Urinary bladder (tissue), 4 donors: Measurements from ENCODE around the gene RAG2. TPM values are rescaled to one million over a fixed set of nuclear protein-coding genes. Genes with fewer than 3 reads are reported as not detected.

Experiments used
- DNase-seq: peaks from one replicate; pipeline ENCODE4 v3.0.0-alpha.2; 2015; ENCODE audit errors: extremely low spot score
- H3K27ac ChIP-seq: one replicate; pipeline ENCODE4 v1.5.1; 2013; ENCODE audit warnings: low read depth, mild to moderate bottlenecking, moderate library complexity
- H3K36me3 ChIP-seq: one replicate; pipeline ENCODE4 v1.6.1; 2013; ENCODE audit warnings: mild to moderate bottlenecking, moderate library complexity; ENCODE audit not compliant: insufficient read depth
- H3K4me1 ChIP-seq: one replicate; pipeline ENCODE4 v1.6.1; 2013; ENCODE audit warnings: mild to moderate bottlenecking, moderate library complexity; ENCODE audit not compliant: insufficient read depth
- H3K4me3 ChIP-seq: one replicate; pipeline ENCODE4 v1.5.1; 2013; ENCODE audit warnings: low read depth, low read length
- WGBS: extraction: QIAGEN DNeasy Blood & Tissue Kit; methylation state at CpG from one replicate; pipeline ENCODE4 v1.1.7; 2013; 5-methylcytosine and 5-hydroxymethylcytosine counted together
- polyA plus RNA-seq: library from polyadenylated mRNA; stranded (reverse); fragments of 200-250 nt; gene quantifications from one replicate; pipeline ENCODE4 v1.2.3, GENCODE V29; 2013
- total RNA-seq: library from RNA; depleted of rRNA; stranded (reverse); fragments of >200 nt; gene quantifications from one replicate; pipeline ENCODE4 v1.2.3, GENCODE V29; 2014
- donor health status: healthy with polysubstance abuse.
- donor health status: healthy.

Gene RAG2
- total and polyA plus RNA-seq, 2 donors, result 0.16 TPM; not detected in 1

GRCh38 chr11:36586543-36586942, 11.5 kb downstream of the RAG2 start:
- no peak overlapping the region for H3K4me3 ChIP-seq
- DNase-seq, result no peak
- H3K27ac ChIP-seq, result no peak overlapping the region
- H3K36me3 ChIP-seq, result no peaks in the 10 kb centered on the region
- H3K4me1 ChIP-seq, result no peaks in the 10 kb centered on the region

DNA sequence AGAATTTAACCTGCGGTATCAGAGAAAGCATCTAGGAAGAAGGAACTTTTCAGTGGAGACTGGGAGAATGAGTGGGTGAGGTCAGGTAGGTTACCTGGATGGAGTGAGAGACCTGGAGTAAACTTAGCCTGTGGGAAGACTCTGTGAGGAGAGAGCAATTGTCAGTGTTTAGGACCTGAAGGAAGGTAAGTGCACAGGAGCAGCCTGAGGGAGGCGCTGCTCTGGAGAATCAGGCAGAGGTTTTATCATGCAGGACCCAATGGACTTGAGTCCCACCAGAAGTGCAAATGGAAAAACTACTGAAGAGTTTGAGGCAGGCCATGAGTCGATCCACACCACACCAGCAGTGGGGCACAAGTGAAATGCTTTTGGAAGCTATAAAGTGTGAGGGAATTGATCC, 14.4 kb downstream of the RAG2 start:
- Histone ChIP-seq H3K4me3 (no peak overlapping the region), H3K36me3 (no peaks in the 10 kb centered on the region), H3K4me1 (no peaks in the 10 kb centered on the region), H3K27ac (no peak overlapping the region)
- WGBS, result 65% methylated on average over 3 of the region's 3 CpGs
- DNase-seq, result no peak

DNA sequence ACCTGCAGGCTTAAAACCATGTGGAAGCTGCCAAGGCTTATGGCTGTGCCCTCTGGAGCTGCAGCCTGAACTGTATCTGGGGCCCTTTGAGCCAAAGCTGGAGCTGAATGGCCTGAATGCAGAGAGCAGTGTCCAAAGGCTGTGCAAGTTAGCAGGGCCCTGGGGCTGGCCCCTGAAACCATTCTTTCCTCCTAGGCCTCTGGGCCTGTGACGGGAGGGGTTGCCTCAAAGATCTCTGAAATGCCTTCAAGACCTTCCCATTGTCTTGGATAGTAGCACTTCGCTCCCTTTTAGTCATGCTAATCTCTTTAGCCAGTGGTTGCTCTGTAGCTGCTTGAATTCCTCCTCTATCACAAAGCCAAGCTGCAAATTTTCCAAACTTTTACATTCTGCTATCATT, 16.5 kb downstream of the RAG2 start:
- no peak for DNase-seq
- H3K4me1 ChIP-seq, result no peaks in the 10 kb centered on the region
- H3K27ac ChIP-seq, result no peak overlapping the region
- no peaks in the 10 kb centered on the region for H3K36me3 ChIP-seq
- 88% methylated on average over 2 of the region's 2 CpGs for WGBS
- H3K4me3 ChIP-seq, result no peak overlapping the region

DNA sequence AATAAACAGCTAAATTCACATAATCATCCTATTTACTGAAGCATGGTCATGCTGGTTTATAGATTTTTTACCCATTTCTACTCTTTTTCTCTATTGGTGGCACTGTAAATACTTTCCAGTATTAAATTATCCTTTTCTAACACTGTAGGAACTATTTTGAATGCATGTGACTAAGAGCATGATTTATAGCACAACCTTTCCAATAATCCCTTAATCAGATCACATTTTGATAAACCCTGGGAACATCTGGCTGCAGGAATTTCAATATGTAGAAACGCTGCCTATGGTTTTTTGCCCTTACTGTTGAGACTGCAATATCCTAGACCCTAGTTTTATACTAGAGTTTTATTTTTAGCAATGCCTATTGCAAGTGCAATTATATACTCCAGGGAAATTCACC, 19.6 kb downstream of the RAG2 start:
- WGBS, result 34% methylated on average over 1 of the region's 1 CpG
- Histone ChIP-seq H3K4me3 (no peak overlapping the region), H3K27ac (no peak overlapping the region)

DNA sequence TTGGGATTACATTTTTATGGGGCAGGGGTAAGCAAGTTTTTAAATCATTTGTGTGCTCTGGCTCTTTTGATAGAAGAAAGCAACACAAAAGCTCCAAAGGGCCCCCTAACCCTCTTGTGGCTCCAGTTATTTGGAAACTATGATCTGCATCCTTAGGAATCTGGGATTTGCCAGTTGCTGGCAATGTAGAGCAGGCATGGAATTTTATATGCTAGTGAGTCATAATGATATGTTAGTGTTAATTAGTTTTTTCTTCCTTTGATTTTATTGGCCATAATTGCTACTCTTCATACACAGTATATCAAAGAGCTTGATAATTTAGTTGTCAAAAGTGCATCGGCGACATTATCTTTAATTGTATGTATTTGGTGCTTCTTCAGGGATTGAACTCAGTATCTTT, 20.2 kb downstream of the RAG2 start:
- Histone ChIP-seq H3K4me3 (no peak overlapping the region), H3K4me1 (no peaks in the 10 kb centered on the region), H3K36me3 (no peaks in the 10 kb centered on the region), H3K27ac (no peak overlapping the region)
- no peak for DNase-seq
- 56% methylated on average over 2 of the region's 2 CpGs for WGBS

More for the DNA sequence above, 19.6 kb downstream of the RAG2 start:
- no peak for DNase-seq
- no peaks in the 10 kb centered on the region for H3K4me1 ChIP-seq
- H3K36me3 ChIP-seq, result no peaks in the 10 kb centered on the region

GRCh38 chr11:36577373-36577772, 20.7 kb downstream of the RAG2 start:
- 42% methylated on average over 2 of the region's 2 CpGs for WGBS
- Histone ChIP-seq H3K27ac (no peak overlapping the region), H3K4me3 (no peak overlapping the region), H3K36me3 (no peaks in the 10 kb centered on the region), H3K4me1 (no peaks in the 10 kb centered on the region)
- DNase-seq, result no peak

DNA sequence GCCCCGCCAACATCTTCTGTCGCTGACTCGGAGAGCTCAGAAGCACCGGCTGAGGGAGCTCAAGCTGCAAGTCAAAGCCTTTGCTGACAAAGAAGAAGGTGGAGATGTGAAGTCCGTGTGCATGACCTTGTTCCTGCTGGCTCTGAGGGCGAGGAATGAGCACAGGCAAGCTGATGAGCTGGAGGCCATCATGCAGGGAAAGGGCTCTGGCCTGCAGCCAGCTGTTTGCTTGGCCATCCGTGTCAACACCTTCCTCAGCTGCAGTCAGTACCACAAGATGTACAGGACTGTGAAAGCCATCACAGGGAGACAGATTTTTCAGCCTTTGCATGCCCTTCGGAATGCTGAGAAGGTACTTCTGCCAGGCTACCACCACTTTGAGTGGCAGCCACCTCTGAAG, 23.6 kb downstream of the RAG2 start:
- Histone ChIP-seq H3K27ac (no peak overlapping the region), H3K4me3 (no peak overlapping the region), H3K36me3 (no peaks in the 10 kb centered on the region), H3K4me1 (no peaks in the 10 kb centered on the region)
- 88% methylated on average over 8 of the region's 8 CpGs for WGBS
- no peak for DNase-seq

GRCh38 chr11:36569095-36569494, 28.9 kb downstream of the RAG2 start:
- 79% methylated on average over 4 of the region's 4 CpGs for WGBS
- Histone ChIP-seq H3K36me3 (no peaks in the 10 kb centered on the region), H3K4me1 (no peaks in the 10 kb centered on the region), H3K27ac (no peak overlapping the region), H3K4me3 (no peak overlapping the region)
- no peak for DNase-seq

GRCh38 chr11:36567694-36568093, 30.3 kb downstream of the RAG2 start, which contains the start of gene RAG1:
Gene RAG1 (plus strand): TSS chr11:36568007. CDS start chr11:36573305, 5,298 bp downstream.
- Histone ChIP-seq H3K4me1 (no peaks in the 10 kb centered on the region), H3K27ac (no peak within 1 kb of the TSS), H3K36me3 (no peaks in the 10 kb centered on the region), H3K4me3 (no peak within 1 kb of the TSS)
- DNase-seq, result no peak
- 98% methylated on average over 1 of the region's 1 CpG for WGBS

- no peaks in the 10 kb centered on the region for H3K4me1 ChIP-seq
- WGBS, result 90% methylated on average over 4 of the region's 4 CpGs
- DNase-seq, result no peak
- no peaks in the 10 kb centered on the region for H3K36me3 ChIP-seq
- no peak overlapping the region for H3K27ac ChIP-seq
- no peak overlapping the region for H3K4me3 ChIP-seq
Observed at GRCh38 chr11:36566407-36567053, 31.5 kb downstream of the RAG2 start.

GRCh38 chr11:36565031-36565610, 32.9 kb downstream of the RAG2 start:
- Histone ChIP-seq H3K4me3 (no peak overlapping the region), H3K4me1 (no peaks in the 10 kb centered on the region), H3K27ac (no peak overlapping the region), H3K36me3 (no peaks in the 10 kb centered on the region)
- DNase-seq, result no peak
- 57% methylated on average over 6 of the region's 6 CpGs for WGBS

DNA sequence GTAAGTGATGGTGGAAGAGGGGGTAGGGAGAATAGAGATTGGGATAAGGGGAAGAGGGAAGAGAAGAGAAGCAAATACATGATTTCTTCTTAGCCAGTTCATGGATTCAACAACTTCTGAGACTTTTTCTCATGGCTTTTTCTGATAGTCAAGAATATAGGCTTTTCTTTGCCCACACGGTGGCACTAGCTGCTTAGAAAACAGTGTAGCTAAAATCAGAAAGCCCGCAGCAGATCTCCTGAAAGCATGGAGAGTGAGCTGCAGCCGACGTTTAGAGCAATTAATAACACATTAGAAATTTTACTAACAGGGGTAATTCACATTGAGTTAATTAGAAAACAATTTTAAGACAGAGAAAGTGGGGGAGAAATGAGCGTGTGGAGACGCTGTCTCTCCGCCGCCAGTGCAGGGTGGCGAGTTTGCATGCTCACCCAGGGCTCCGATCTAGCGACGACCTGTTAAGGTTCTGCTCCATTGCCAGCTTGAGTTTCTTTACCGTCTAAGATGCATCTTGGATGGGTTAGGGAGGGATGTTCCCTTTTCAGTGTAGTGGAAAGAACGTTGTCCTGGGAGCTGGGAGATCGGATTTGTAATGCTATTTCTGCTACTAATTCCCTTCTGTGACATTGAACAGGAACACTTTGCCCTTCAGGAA, 33.5 kb downstream of the RAG2 start:
- 5% methylated on average over 15 of the region's 15 CpGs for whole genome bisulfite sequencing
- no peak overlapping the region for H3K27ac ChIP-seq
- DNase-seq, result peak; percentile 55

GRCh38 chr11:36558571-36559413, 39.2 kb downstream of the RAG2 start:
- WGBS, result 73% methylated on average over 4 of the region's 4 CpGs

More for the DNA sequence above, 33.5 kb downstream of the RAG2 start:
- peak overlapping the region; percentile 24 for H3K4me3 ChIP-seq
- H3K4me1 ChIP-seq, result no peaks in the 10 kb centered on the region
- no peaks in the 10 kb centered on the region for H3K36me3 ChIP-seq

More at GRCh38 chr11:36558571-36559413, 39.2 kb downstream of the RAG2 start:
- H3K4me1 ChIP-seq, result no peaks in the 10 kb centered on the region
- H3K36me3 ChIP-seq, result no peaks in the 10 kb centered on the region
- DNase-seq, result no peak
- no peak overlapping the region for H3K27ac ChIP-seq
- no peak overlapping the region for H3K4me3 ChIP-seq
